Activated gamma-delta T cell treated with Interleukin-2 at 50 U/mL for 16 hours (primary cell): ENCODE measurements around the gene TLCD2.
"Not testable (repeated sequence)": the region's sequence is repeated elsewhere in the genome, so short reads cannot be mapped to it uniquely, and the experiment has no call there.

Source experiments
- DNase-seq: peaks from one replicate; pipeline ENCODE4 v3.0.0-alpha.2; 2020

TLCD2 gene

GRCh38 chr17:1716076-1716911 is 6.1 kb upstream of the TLCD2 start:
- DNase-seq: peak; percentile 100

- no peak for DNase-seq
Observed at GRCh38 chr17:1715803-1716075, 5.6 kb upstream of the TLCD2 start.

GRCh38 chr17:1714980-1715802 is 5.0 kb upstream of the TLCD2 start:
- DNase-seq: peak; percentile 50

- DNase-seq: no peak
Observed at GRCh38 chr17:1714427-1714979, 4.3 kb upstream of the TLCD2 start.

- no peak for DNase-seq
Observed at GRCh38 chr17:1713878-1714426, 3.8 kb upstream of the TLCD2 start.

GRCh38 chr17:1713160-1713877 is 3.1 kb upstream of the TLCD2 start:
- DNase-seq: no peak

GRCh38 chr17:1712271-1712670 is 2.1 kb upstream of the TLCD2 start:
- no peak for DNase-seq

GRCh38 chr17:1711804-1712203 is 1.6 kb upstream of the TLCD2 start:
- no peak for DNase-seq

- DNase-seq: no peak
Observed at GRCh38 chr17:1710807-1711553, 803 bp upstream of the TLCD2 start.

GRCh38 chr17:1709403-1709951 is 700 bp downstream of the TLCD2 start:
- DNase-seq: no peak

GRCh38 chr17:1708791-1709346 is 1.3 kb downstream of the TLCD2 start:
- DNase-seq: not testable (repeated sequence)

GRCh38 chr17:1707107-1707506 is 3.1 kb downstream of the TLCD2 start:
- peak; percentile 39 for DNase-seq

GRCh38 chr17:1705004-1705403 is 5.2 kb downstream of the TLCD2 start:
- no peak for DNase-seq

GRCh38 chr17:1703063-1703462 is 7.1 kb downstream of the TLCD2 start:
- DNase-seq: no peak

- not testable (repeated sequence) for DNase-seq
Observed at GRCh38 chr17:1699891-1700290, 10.3 kb downstream of the TLCD2 start.

GRCh38 chr17:1697681-1698080 is 12.5 kb downstream of the TLCD2 start:
- DNase-seq: no peak

GRCh38 chr17:1695365-1695764 is 14.8 kb downstream of the TLCD2 start:
- no peak for DNase-seq

GRCh38 chr17:1693339-1693738 is 16.8 kb downstream of the TLCD2 start:
- no peak for DNase-seq

GRCh38 chr17:1690544-1691221 is 19.5 kb downstream of the TLCD2 start:
- no peak for DNase-seq

- DNase-seq: not testable (repeated sequence)
Observed at GRCh38 chr17:1688405-1688804, 21.8 kb downstream of the TLCD2 start.

GRCh38 chr17:1686086-1686485 is 24.1 kb downstream of the TLCD2 start:
- no peak for DNase-seq
